Stimulated activated CD4-positive, alpha-beta T cell treated with anti-CD3 and anti-CD28 coated beads, Interleukin-4, amount 100 ng/mL, for 4 hours (primary cell): ENCODE results near the gene CDR2L.
A peak's percentile ranks its signal among the peaks of the same experiment; 100 is the strongest.

ENCODE experiments used
- DNase-seq, 2 experiments: peaks; one replicate each; pipeline ENCODE4 v3.0.0-alpha.2; 2020

CDR2L gene

GRCh38 chr17:74987418-74987908 is at the start of gene CDR2L:
CDR2L (plus strand) TSS chr17:74987632; CDS start chr17:74988044, 412 bp downstream.
- peak; percentile 89 to 93 for DNase-seq

DNA sequence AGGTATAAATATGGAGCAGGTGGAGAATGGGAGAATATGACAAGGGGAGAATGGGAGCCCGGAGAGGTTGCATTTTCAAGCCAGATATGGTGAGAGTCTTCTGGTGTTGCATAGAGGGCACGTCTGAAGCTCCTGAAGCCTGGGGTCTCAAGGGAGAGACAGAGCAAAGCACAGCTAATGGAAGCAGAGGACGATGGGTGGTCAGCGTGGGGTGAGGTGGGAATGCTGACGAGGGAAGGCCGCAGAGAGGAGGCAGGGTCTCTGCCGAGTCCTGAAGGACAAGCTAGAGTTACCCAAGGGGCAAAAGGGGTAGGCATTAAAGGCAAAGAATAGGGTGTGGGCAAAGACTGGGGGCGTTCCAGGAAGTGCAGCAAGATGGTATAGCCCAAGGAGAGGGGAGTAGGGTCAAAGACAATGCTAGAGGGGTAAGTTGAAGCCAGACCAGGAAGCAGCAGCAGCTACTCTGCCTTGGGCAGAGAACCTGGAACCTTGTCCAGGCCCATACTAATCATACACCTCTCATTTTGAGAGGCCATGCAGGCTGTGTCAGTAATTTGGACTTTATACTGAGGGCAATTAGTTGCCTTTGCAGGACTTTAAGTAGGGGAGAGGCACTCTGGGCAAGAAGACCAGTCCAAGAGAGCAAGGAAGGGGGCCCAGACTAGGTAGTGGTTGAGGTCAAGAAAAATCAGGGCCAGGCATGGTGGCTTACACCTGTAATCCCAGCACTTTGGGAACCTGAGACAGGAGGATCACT is 49.1 kb upstream of the CDR2L start:
- no peak for DNase-seq

DNA sequence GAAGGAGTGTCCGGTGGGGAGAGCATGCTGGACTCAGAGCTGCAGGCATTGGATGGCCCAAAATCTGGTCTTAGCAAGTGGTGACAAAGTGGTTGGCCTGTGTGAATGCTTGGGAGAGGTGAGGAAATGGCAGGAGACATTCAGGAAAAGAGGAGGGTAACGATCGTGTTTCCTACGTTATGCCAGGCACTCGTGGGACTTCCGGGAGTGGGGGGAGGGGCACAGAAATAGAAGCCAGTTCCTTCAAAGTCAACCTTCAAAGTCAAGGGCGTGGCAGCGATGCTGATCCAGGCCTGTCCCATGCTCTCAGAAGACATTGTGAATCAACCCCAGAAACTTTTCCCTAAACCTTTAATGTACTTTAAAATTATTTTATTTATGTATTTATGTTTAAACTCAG is 47.9 kb upstream of the CDR2L start:
- no peak for DNase-seq

DNA sequence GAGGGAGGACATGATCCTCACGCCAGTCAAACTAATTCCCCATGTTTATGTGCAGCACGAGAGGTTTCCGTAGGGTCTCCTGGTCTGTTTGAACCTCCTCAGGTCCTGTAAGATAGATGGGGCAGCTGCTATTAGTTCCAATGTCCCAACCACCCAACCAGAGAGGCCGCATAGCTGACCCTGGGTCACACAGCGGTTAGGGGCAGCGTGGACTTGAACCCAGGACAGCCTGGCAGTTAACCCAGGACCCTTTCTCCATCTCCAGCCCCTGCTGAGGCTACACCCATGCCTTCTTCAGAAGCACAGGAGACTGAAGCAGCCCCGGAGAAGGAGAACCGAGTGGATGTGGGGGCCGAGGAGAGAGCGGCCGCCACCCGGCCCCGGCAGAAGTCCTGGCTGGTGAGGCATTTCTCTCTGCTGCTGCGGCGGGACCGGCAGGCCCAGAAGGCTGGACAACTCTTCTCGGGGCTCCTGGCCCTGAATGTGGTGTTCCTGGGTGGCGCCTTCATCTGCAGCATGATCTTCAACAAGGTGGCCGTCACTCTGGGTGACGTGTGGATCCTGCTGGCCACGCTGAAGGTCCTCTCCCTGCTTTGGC is 46.2 kb upstream of the CDR2L start:
- no peak for DNase-seq

DNA sequence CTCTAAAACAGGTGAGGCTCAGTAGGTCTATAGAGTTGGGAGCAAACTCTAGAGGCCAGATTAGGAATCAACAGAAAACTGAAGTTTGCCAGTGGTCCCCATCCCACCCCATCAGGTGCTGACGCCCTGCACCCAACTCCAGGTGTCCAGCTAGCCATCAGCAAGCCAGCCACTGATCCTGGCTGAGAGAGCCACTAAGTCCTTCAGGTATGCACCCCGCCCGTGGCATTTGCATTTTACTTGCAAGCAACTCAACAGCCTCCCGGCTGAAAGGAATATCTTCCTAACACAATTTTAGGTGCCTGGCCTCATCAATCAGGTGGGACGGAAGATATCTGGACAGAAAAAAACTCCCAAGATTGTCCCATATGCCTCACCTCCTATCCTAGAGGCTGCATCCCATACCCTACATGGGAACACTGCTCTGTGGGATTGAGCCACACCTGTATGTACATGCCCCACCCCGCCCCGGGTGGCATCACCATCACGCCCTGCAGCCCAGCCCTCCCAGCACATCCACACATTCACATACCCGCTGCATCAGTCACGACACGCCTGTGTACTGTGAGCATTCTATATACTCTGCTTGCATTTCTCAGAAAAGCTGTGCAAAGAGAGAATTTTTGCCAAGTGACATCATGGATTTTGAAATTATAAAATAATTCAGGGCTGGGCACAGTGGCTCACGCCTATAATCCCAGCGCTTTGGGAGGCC is 43.5 kb upstream of the CDR2L start:
- no peak for DNase-seq

- no peak for DNase-seq
Observed at GRCh38 chr17:74945543-74945942, 41.9 kb upstream of the CDR2L start.

DNA sequence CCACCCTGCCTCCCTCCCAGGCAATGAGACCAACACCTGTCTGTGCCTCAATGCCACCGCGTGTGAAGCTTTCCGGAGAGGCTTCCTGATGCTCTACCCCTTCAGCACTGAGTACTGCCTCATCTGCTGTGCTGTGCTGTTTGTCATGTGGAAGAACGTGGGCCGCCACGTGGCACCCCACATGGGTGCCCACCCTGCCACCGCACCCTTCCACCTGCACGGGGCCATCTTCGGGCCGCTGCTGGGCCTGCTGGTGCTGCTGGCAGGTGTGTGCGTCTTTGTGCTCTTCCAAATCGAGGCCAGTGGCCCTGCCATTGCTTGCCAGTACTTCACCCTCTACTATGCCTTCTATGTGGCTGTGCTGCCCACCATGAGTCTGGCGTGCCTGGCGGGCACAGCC is 40.8 kb upstream of the CDR2L start:
- DNase-seq: no peak

DNA sequence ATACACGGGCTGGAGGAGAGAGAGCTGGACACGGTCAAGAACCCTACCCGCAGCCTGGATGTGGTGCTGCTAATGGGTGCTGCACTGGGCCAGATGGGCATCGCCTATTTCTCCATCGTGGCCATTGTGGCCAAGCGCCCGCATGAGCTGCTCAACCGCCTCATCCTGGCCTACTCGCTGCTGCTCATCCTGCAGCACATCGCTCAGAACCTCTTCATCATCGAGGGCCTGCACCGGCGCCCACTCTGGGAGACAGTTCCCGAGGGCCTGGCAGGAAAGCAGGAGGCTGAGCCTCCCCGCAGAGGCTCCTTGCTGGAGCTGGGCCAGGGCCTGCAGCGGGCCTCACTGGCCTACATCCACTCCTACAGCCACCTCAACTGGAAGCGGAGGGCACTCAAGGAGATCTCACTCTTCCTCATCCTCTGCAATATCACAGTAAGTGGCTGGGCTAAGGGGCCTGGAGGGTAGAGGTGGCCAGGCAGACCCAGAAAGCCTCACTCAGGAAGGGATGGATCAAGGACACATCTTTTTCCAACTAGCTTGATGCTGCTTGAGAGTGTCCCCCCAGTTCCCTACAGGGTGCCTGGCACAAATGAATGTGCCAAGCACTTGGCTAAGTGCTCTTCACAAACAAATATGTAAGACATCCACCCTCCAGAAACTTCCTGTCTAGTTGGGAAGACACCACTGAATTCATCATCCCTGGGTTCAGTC is 40.2 kb upstream of the CDR2L start:
- DNase-seq: no peak

DNA sequence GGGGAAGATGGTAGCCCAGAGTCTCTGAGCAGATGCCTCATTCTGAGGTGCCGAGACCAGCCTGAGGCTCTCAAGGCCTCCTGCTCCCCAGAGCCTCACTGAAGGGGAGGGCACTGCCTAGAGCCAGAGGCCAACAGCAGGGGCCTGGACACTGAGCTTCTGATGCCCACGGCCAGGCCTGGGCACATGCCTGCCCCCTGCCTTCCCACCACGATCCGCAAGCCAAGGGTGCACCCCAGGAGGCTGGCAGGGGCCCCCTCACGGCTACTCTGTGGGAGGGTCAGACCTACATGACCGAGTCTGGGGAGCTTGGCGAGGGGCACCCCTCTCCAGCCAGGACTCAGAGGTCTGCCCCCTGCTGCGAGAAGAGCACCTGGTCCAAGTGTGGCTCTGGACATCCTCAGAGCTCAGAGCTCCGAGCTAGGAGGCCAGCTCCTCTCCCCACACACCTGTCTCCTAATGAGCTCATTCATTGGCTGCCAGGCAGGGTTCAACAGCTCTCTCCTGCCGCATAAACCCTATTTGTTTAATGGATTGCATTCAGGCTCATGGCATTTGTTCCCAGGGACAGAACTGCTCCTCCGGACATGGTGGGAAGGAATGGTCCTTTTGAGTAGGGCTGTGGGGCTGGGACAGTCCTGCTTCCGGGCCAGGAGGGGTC is 37.8 kb upstream of the CDR2L start:
- DNase-seq: no peak

- no peak for DNase-seq
Observed at GRCh38 chr17:74950207-74950606, 37.2 kb upstream of the CDR2L start.

DNA sequence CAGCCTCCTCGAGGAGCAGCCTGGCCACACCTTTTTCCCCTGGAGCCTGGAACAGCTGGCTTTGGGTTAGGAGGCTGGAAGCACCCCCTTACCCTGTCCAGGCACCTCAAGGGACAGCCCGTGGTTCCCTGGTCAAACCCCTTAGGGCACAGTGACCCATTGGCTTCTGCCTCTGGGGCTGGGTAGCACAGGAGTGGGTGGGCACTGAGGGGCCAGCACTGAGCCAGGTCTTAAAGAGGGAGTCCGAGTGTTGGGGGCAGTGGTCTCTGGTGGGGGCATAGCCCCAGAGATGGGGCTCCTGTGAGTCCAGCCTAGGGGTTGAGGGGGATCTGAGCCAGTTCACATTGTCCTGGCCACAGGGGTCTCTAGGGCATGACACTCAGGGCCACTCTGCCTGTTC is 36.4 kb upstream of the CDR2L start:
- no peak for DNase-seq

GRCh38 chr17:74951680-74952421 is 35.6 kb upstream of the CDR2L start:
- no peak for DNase-seq

GRCh38 chr17:74952431-74953133 is 34.9 kb upstream of the CDR2L start:
- no peak for DNase-seq

DNA sequence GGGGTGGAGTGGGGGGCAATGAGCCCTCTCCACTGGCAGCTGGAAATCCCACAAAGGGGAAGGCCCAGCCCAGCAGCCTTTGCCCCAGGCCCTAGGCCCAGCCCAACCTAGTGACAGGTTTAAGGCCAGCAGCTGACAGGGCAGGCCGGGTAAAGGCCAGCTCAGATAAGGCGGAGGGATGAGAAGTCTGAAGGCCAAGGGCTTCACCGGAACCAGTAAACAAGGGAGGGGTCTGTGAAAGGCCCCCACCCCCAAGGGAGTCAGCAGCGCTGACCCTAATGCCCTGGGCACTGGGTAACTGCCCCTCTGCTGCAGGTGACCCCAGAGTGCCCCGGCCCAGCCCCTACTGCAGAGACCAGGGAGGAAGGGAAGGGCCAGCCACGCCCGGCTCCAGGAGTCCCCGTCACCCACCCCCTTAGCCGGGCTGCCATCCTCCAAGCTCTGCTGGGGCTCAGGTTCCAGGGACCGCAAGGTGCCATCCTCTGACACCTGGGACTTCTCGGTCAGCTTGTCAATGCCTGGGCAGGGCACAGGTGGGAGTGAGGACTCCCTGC is 34.2 kb upstream of the CDR2L start:
- no peak for DNase-seq

GRCh38 chr17:74954115-74954514 is 33.3 kb upstream of the CDR2L start:
- no peak for DNase-seq

DNA sequence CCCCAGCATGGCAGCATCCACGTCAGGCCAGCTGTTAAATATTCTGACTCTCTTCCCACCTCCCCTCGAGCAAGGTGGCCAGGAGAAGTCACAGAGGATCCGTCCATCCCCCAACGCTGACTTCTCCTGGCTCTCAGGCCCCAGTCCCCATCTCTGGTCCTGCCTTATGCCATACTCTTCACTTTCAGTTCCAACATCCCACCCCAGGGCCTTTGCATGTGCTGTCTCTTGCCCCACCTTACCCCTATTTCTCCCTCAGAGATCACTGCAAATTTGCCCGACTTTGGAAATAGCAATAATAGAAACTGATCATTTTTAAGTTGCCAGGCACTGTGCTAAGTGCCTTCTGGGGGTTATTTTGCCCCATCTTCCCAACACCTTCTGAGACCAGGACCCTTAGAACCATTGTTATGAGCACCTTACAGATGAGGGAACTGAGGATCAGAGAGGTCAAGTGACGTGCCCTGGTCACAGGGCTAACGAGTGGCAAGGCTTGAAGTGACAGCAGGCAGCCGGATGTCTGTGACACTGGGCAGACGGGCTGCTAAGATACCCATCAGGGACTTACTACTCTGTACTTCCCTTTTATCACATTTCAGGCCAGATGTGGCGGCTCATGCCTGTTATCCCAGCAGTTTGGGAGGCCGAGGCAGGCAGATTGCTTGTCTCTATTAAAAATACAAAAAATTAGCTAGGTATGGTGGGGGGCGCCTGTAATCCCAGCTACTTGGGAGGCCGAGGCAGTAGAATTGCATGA is 32.6 kb upstream of the CDR2L start:
- DNase-seq: no peak

GRCh38 chr17:74956093-74956492 is 31.3 kb upstream of the CDR2L start:
- no peak for DNase-seq

DNA sequence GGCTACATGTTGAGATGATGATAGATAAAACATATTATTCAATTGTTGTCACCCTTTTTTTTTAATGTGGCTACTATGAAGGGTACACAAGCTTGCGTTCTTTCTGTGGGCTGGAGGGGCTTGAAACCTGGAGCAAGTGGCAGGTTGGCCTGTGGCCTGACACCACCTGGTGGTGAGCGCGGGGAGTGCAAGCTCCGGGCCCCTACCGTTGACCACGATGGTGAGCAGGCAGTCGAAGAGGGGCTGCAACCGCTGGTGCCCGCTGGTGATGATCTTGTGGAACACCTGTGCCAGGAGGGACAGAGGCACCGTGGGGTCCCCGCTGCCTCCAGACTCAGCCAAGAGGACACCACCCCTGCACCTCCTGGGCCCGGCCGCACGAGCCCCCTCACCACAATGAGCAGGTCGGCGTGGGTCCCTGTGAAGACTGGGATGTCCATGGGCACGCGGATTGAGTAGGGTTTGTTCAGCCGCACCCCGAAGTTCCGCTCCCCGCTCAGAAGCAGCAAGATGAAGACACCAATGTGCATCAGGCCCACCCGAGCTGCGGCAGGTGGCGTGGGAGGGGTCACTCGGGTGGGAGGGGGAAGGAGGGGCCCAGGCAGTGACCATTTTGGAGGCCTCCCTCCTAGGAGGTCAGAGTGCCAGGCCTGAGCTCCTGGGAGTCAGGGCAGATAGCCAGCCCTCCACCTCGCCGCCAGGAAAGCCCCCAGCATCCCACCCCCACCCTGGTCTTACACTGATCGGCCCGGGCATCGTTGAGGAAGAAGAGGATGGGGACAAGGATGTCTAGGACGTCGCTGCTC is 29.3 kb upstream of the CDR2L start:
- peak; percentile 62 to 81 for DNase-seq

GRCh38 chr17:74959826-74960515 is 27.5 kb upstream of the CDR2L start:
- DNase-seq: no peak
